ENCODE results near the gene ANKRD10.
"Not testable (repeated sequence)": the region's sequence is repeated elsewhere in the genome, so short reads cannot be mapped to it uniquely, and the experiment has no call there.

Gene ANKRD10

DNA sequence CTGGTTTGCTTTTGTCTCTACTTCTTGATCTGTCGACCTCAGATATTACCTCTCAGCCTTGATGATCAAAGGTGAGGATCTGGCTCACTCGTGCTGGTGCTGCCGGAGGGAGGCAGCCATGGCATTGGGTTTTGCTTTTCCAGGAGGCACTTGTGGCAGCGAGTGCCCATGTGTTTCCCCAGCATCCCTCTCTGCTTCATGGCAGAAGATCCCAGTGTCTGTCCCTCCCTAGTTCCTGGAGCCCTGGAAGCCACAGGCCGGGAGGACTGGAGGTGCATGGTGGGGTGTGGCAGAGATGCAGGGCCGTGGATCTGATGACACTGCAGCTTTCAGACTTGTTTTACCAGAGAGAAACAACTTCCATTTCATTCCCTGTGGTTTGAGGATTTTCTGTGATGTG, 47.5 kb downstream of the ANKRD10 start:
- FAIRE-seq (no peak), DNase-seq (ENCODE audit: low spot score) (no peak)

DNA sequence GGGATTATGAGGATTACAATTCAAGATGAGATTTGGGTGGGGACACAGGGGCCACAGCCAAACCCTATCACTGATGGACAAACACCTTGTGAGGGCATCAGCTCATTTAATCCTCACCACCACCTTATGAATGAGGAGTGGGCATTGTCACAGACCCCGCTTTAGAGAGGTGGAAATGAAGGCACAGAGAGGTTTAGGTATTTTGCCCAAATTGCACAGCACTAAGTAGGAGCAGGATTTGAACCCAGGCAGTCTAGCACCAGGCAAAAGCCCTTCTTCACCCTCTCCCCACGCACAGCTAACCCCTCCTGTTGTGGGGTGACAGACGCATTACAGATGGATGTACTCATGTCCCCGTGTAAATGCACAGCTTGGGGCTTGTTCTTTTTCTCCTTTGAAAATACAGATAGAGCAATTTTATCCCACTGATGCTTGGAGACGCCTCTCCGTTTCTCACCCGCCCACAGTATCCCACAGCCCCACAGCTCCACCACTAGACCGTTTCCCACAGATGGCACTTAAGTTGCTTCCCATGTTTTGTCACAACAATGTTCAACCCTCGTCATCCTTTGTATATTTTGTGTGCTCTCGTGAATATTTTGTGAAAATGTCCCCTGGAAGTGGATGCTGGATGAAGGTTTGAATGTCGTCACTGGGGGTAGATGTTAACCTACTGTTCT, 48.2 kb downstream of the ANKRD10 start:
- no peak for FAIRE-seq
- DNase-seq (ENCODE audit: low spot score): no peak

DNA sequence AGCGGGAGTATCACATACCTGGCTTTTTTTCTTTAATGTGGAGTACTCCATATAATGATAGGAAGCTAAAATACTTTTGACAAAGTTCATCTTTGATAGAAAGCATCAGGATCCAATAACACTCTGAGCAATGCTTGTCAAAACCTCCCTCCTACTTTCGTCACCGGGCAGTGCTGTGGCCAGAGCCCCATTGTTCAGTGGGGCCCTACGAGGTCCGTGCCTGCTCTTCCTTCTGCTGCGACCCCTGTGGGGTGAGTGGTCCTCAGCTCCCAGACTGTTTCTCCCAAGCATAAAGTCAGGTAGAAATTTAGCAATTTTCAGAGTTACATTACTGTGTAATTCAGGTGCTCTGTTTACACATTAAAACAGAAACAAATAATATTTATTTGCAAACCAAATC, 51.2 kb downstream of the ANKRD10 start:
- no peak for FAIRE-seq
- no peak for DNase-seq (ENCODE audit: low spot score)

DNA sequence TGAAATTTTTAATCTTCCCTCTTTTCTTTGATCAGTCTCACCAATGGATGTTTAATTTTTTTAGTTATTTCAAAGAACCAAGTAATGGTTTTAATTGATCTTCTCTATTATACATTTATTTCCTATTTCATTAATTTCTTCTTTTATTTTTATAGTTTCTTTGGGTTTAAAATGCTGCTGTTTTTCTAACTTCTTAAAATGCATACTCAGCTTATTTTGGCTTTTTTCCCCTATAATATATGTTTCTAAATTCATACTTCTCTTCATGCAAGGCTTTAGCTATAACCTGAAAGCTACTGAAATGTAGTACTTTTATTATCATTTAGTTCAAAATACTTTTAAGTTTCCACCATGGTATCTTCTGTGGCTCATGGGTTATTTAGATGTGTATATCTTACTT, 53.9 kb downstream of the ANKRD10 start:
- FAIRE-seq: no peak
- DNase-seq (ENCODE audit: low spot score): no peak

DNA sequence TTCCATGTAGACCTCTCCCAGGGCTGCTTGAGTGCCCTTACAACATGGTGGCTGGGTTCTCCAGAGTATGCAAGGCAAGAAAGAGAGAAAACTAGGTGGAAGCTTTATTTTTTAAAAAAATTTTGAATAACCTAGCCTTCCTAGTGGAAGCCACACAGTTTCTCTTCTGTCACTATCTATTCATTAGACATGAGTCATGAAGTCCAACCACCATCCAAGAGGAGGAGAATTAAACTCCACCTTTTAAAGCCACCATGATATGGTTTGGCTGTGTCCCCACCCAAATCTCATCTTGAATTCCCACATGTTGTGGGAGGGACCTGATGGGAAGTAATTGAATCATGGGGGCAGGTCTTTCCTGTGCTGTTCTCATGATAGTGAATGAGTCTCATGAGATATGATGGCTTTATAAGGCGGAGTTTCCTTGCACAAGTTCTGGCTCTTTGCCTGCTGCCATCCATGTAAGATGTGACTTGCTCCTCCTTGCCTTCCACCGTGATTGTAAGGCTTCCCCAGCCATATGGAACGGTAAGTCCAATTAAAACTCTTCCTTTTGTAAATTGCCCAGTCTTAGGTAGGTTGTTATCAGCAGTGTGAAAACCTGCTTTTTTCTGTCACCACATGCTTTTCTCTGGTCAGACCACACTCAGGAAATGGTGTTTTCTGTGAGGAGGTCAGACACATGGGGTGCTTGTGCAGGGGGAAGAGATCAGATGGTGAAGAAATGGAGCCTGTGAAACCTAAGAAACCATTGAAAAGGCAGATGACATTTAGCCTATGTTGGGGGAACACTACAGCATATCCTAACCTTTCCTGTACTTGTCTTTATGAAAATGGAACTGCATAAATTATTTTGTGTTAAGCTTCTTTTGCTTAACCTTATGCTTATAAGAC, 57.7 kb downstream of the ANKRD10 start:
- DNase-seq (ENCODE audit: low spot score): no peak
- FAIRE-seq: no peak

DNA sequence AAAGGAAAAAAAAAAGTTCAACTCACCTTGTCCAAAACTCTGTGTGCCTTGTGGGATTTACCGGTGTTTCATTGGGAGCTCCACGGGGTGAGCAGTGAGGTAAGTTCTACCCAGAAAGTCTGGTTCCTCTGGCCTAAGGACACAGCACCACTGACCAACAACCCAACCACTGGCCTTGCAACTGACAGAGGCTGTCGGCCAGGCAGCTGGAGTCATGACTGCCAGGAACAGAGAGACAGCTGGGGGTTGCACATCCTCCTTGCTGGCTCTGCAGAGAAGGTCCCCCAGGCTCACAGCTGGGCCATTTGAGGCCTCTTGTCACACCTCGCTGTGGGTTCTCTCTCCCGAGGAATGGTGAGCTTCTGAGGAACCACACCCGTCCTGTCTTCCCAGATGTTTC, 59.5 kb downstream of the ANKRD10 start:
- no peak for FAIRE-seq

DNA sequence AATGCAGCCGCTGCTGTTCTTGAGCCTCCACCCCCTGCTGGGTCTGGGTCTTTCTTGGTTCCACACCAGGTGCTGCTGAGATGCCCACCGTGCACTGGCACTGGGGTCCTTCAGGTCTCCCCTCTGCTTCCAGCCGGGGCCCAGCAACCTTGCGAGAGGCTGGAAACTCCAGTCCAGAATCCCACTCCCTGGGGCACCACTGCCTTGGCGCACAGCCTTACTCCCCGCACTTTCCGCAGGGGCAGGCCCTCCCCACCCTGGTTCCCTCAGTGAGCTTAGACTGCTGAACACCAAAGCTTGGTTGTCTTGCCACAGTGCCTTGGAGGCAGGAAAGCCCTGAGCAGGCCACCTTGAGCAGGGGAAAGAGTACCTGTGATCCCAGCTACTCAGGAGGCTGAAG, 60.0 kb downstream of the ANKRD10 start:
- FAIRE-seq (no peak), DNase-seq (ENCODE audit: low spot score) (no peak)

More for the DNA sequence above, 59.5 kb downstream of the ANKRD10 start:
- no peak for DNase-seq (ENCODE audit: low spot score)

DNA sequence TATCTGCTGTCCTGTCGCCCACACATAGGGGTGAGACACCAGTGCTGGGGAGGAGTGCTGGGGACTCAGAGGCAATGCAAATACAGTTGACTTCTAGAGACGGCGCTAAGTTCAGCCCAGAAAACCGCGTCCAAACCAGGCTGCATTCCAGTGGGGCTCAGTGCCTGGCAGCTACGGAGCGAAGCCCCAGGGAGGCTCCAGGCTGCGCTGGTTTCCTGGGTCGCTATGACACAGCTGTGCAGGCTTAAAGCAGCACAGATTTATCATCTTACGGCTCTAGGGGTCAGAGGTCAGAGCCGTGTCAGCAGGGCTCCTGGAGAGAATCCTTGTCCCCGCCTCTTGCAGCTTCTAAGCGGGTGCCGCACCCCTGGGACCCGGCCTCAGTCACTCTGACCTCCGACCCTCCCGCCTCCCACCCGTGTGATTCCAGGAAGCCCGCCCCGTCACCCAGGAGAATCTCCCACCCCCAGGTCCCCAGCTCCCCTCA, 61.6 kb downstream of the ANKRD10 start:
- FAIRE-seq (no peak), DNase-seq (ENCODE audit: low spot score) (no peak)

DNA sequence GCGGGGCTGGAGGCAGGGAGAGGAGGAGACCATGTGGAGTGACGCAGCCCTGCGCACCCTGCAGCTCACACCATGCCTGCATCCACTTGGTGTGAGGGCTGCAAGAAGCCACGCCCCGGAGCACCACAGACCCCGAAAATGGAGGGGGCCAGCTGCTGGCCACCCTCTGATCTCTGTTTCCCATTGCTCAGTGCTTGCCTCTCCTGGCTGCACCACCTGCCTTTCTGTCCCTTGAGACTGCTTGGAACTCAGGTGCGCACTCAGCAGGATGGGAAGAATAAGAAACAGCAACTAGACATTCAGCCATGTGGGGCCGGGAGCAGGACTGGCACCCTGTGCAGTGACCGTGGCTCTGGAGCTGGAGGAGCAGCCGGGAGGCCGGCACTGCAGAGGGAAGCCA, 64.0 kb downstream of the ANKRD10 start:
- FAIRE-seq (no peak), DNase-seq (ENCODE audit: low spot score) (no peak)

DNA sequence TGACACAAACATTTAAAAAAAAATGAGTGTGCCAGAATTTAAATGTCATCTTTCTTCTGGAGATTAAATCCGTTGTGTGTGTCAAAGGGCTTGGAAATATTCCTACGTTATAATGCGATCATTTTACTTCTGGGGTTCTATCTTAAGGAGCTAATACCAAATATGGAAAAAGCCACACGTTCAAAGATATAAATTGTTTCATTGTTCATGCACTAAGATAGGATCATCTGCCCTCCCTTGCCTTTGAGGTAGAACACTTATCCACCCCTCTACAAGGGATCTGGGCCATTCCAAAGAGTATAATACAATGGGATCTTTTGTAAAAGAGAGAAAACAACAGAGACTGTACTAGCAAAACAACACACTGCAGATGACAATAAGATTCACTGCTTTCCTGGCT, 64.9 kb downstream of the ANKRD10 start:
- DNase-seq (ENCODE audit: low spot score): no peak

DNA sequence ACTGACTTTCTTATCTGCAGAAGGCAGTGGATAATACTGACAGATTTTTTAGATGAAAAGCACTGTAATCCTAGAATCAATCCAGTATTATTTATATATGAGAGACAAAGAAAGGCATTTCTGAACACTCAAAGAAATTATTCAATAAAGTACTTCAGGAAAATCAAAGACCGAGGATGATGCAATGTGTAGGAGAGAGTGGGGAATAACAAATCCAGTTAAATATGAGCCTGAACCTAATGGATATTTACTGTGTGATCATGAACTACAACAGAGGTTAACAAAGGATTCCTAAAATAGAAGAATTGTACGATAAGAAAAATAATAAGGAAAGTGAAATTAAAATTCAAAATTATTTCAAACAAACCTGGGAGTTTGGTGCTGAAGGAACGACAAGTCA, 69.3 kb downstream of the ANKRD10 start:
- no peak for FAIRE-seq
- DNase-seq (ENCODE audit: low spot score): no peak

More for the DNA sequence above, 64.9 kb downstream of the ANKRD10 start:
- no peak for FAIRE-seq

DNA sequence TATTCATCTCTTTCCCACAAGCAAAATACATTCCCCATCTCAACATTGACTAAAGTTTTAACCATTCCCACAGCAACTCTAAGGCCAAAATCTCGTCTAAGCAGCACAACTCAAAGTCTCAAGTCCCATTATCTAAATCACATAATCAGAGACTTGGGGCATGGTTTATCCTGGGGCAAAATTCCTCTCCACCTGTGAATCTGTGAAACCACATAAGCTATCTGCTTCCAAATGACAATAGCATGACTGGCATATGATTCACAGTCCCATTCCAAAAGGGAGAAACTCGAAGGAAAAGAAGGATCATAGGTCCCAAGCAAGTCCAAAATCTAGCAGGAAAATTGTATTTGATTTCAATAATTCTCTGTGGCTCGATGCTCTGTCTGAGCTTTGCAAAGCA, 73.0 kb downstream of the ANKRD10 start:
- FAIRE-seq (no peak), DNase-seq (ENCODE audit: low spot score) (no peak)

DNA sequence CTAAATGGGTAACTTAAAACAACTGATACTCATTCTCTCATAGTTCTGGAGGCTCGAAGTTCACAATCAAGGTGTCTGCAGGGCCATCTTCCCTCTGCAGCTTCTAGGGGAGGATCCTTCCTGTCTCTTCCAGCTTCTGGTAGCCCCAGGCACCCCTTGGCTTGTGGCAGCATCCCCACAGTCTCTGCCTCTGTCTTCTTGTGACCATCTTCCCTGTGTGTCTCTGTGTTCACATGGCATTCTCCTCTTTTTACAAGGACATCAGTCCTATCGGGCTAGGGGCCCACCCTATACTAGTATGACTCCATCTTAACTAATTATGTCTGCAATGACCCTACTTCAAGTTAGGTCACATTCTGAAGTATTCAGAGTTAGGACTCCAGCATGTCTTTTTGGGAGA, 73.5 kb downstream of the ANKRD10 start:
- FAIRE-seq (no peak), DNase-seq (ENCODE audit: low spot score) (no peak)

DNA sequence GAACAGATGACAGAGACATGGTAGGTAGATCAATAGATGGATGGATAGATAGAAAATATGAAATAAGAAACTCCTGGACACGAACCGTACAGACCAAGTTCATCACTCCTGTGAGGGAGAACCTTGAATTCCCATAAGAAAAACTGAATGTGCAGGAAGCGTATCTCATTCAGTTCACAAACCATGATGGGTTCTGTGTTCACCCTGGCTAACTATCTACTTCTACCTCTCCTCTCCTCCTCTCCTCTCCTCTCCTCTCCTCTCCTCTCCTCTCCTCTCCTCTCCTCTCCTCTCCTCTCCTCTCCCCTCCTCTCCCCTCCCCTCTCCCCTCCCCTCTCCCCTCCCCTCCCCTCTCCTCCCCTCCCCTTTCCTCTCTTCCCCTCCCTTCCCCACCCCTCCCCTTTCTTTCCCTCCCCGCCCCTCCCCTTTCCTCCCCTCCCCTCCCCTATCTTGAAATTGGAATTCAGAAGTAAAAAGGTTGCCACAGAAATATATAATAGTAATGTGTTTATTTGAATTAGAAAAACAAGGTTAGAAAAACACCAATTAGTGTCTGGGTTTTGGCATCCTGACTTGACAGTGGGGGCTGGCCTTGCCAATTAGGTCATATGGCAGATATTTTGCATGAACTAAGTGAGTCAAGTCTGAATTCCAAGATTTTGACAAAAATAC, 75.9 kb downstream of the ANKRD10 start:
- DNase-seq (ENCODE audit: low spot score): no peak
- no peak for FAIRE-seq

DNA sequence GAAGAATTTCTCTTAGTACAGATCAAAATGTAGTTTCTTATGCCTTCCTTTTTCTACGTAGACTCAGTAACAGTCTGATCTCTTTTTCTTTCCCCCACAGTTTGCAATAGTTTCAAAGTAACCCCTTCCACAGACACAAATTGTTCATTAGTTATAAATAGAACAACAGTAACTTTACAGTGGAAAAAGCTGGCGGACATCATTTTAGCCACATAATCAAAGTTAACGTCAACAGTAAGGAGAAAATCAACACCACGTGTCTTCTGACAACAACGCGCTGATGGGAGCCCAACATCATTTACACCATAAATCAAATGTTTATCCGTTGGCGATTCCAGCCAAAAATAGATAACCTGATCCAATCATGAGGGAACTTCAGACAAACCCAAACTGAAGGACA, 76.8 kb downstream of the ANKRD10 start:
- no peak for DNase-seq (ENCODE audit: low spot score)
- no peak for FAIRE-seq

DNA sequence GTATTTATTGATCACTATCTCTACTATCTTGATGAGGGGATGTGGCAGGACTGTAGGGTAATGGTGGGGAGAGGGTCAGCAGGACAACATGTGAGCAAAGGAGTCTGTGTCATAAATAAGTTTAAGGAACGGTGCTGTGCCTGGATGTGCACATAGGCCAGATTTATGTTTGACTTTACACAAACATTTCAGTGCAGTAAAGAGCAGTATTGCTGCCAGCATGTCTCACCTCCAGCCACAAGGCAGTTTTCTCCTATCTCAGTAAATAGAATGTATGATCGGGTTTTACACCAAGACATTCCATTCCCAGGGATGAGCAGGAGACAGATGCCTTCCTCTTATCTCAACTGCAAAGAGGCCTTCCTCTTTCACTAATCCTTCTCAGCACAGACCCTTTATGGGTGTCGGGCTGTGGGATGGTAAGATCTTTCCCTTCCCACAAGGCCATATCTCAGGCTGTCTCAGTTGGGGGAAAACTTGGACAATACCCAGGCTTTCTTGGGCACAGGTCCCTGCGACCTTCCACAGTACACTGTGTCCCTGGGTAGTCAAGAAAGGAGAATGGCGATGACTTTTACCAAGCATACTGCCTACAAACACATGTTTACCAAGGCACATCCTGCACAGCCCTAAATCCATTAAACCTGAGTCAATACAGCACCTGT, 77.3 kb downstream of the ANKRD10 start:
- not testable (repeated sequence) for DNase-seq (ENCODE audit: low spot score); FAIRE-seq

DNA sequence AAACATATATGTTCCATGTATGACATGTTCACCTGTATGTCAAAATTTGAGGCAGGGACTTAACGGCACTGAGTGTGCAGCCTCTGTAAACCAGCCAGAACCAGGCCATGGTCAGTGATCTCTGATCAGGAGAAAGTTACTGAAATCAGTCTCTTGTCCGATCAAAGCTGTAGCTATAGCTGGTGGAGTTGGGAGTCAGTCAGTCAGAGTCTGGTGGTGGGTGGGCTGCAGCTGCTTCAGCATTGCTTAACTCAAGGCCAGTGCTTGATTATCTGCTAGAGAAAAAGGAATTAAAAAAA, 78.3 kb downstream of the ANKRD10 start:
- FAIRE-seq (no peak), DNase-seq (ENCODE audit: low spot score) (no peak)

DNA sequence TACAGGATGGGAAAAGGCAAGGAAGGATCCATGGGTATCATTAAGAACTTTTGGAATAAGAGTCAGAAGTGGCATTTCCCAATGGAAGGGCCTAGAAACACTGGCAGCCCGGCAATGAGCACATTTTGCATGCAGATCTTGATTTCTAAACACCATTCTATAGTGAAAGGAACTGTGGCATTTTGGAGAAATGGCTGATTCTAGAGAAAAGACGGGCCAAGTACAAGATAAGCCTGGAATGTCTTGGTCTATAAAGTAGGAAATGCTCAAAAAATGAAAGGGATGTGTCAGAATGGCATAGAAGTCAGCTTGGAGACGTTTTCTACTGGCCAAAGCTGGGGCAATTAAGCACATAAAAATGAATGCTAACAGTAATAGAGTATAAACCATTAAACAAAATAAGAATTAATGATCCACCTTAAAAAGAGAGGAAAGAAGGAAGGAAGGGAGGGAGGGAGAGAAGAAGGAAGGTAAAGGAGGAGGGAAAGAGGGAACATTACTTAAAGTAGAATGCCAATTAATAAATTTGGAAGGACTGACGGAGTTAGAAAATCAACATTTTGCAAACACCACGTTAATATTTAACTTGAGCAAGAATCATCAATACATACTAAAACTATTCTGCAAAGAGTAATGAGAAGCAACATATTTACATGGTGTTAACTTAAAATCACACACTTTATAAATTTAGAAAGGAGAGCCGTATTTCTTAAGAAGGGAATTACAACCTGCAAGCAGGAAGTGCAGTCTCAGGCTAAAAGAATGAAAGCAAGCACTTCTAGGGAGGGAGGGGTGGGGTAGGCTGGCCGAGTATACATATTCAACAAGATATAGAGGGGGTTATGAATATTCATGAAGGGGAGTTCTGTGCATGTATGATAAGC, 78.9 kb downstream of the ANKRD10 start:
- DNase-seq (ENCODE audit: low spot score) (no peak), FAIRE-seq (no peak)

DNA sequence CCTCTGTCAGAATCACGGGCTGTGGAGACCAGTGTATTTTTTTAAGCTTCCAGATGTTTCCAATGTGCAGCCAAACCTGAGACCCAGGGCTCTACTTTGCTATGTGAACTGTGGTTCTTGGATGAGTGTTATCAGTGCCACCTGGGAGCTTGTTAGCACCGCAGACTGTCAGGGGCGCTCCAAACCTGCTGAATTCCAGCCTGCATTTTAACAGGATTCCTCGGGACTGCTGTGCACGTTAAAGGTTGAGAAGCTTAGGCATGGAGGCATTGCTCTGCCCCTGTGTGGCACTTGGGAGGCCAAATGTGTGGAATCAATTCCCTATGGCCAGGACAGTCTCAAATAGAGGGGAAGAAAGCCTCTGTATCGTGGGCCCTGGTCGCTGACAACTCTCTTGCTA, 80.3 kb downstream of the ANKRD10 start:
- FAIRE-seq (no peak), DNase-seq (ENCODE audit: low spot score) (no peak)

DNA sequence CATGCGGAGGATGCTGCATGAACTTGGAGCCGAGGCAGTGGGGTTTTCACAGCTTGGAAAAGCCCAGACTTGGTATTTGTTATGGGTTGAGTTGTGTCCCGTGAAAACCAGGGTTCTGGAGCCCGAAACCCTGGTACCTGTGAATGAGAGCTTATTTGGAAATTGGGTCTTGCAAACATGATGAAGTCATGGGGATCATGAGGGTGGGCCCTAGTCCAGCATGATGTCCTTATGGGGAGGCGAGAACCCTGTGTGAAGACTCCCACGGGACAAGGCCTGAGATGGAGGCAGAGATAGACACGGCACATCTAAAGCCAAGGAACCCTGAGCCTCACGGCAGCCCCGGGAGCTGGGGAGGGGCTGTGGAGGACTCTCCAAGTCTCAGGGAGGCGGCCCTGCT, 82.3 kb downstream of the ANKRD10 start:
- no peak for DNase-seq (ENCODE audit: low spot score)
- FAIRE-seq: no peak

DNA sequence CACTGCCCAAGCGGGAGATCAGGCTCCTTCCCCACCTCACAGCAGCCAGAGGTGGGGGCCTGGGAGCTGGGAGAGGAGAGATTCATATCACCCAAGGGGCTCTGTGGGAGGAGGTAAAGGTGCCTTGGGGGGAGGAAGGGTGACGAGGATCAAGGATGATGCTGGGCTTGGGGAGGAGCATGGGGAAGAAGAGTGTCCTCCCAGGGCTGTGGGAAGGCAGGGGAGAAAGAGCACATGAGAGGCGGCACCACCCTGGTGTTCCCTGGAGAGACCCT, 82.7 kb downstream of the ANKRD10 start:
- FAIRE-seq (no peak), DNase-seq (ENCODE audit: low spot score) (no peak)

All from RCC 7860 (cell line).